GM19395 (cell line): Measurements from ENCODE around the gene S100A12.
"Not testable (repeated sequence)": the region's sequence is repeated elsewhere in the genome, so short reads cannot be mapped to it uniquely, and the experiment has no call there.

Experiments
- ATAC-seq: cut with Tn5 transposase; IDR thresholded peaks from one replicate; pipeline ENCODE4 v1.9.1; 2021; ENCODE audit warnings: mild to moderate bottlenecking, moderate library complexity; ENCODE audit not compliant: unreplicated experiment

Gene S100A12

DNA sequence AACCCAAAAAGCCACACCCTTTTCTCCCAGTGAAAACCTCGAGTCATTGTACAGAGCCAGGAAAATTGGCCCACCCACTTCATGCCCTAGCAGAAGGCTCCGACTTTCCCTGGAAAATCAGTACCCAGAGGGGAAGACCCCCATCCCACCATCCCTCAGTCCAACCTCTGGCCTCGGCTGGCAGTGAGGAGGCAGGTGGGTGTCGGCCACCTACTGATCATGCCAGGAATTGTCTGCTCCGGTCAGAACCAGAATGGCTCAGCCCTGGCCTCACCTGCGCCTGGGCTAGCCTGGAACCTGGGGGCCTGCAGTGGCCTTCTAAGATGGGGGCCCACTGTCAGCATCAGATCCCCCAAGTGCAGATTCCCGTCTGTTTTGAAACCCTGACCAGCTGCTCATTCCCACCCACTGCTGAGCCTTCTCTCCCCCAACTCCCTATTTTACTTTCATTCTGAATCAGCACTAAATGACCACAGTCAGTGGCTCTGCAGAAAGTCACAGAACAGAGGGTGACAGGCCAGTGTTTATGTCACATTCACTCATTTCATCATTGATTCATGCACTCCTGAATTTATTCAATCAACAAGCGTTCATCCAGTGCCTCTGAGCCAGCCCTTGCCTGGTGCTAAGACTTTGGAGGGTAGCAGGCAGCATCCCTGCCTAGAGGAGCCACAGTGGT, 20.8 kb downstream of the S100A12 start:
- ATAC-seq = no peak

DNA sequence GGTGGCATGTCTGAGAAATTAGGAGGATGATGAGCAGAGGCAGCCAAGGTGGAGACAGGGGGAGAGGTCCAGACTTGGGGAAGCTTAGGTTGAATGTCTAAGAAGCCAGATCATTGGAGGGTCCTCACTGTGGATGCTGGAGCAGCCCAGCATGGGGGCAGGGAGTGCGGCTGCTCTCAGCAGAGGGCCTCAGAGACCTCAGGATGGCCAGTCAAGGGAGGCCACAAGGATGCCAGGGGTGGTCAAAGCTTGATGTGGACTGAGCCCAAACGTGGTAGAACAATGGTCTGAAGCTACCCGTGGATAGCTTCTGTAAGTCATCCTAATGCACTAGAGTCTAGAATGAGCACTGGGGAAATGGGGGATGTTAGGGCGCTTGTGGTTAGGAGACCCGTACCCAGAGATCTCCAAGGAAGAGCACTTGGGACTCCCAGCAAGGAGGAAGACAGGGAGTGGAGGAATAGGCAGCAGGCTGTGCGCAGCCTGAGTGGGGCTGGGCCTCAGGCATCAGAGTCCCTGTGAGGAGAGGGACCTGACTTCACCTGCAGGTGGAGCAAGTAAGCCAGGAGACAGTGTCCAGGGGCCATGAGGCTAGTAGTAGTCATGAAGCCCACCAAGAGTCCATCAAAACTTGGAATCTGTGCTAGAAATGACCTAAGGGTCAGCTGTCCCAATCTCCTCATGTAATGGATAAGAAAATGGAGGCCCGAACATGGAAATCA, 22.0 kb downstream of the S100A12 start:
- ATAC-seq = no peak

DNA sequence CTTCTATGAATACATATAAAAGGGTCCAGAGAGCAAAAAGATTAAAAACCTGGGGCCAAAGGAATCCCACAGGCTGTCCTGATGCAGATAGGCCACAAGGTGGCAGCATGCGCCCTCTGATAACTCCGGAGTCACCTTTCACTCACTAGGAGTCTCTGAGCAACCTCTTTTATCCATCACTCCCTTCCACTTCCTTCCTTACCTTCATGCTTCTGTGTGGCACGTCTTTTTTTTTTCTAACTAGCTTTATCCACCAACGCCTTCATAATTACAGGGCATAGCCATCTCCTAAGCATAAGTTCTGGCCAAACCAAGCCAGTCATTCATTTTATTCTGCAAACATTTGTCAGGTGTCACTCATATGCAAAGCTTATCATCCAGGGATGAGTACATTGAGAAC, 22.9 kb downstream of the S100A12 start:
- no peak for ATAC-seq

DNA sequence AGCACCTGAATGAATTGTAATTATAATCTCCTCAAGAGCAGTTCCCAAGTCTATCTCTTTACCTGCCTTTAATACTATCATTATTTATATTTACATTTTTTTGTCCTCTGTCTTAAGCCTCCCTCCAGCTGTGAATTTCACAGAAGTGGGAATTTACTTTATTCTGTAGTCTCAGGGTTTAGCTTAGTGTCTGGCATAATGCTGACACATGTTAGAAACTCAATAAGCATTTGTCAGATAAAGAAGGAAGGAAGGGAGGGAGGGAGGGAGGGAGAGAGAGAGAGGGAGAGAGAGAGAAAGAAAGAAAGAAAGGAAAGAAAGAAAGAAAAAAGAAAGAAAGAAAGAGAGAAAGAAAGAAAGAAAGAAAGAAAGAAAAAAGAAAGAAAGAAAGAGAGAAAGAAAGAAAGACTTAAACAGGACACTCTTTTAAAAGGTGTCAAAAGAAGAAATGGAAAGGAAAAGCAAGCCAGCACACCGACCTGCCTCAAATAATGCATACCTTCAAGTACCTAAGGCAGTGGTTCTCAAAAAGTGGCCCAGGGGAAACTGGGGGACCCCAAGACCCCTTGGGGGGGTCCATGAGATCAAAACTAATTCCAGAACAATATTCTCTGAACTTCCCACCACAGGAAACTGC, 25.0 kb downstream of the S100A12 start:
- no peak for ATAC-seq

DNA sequence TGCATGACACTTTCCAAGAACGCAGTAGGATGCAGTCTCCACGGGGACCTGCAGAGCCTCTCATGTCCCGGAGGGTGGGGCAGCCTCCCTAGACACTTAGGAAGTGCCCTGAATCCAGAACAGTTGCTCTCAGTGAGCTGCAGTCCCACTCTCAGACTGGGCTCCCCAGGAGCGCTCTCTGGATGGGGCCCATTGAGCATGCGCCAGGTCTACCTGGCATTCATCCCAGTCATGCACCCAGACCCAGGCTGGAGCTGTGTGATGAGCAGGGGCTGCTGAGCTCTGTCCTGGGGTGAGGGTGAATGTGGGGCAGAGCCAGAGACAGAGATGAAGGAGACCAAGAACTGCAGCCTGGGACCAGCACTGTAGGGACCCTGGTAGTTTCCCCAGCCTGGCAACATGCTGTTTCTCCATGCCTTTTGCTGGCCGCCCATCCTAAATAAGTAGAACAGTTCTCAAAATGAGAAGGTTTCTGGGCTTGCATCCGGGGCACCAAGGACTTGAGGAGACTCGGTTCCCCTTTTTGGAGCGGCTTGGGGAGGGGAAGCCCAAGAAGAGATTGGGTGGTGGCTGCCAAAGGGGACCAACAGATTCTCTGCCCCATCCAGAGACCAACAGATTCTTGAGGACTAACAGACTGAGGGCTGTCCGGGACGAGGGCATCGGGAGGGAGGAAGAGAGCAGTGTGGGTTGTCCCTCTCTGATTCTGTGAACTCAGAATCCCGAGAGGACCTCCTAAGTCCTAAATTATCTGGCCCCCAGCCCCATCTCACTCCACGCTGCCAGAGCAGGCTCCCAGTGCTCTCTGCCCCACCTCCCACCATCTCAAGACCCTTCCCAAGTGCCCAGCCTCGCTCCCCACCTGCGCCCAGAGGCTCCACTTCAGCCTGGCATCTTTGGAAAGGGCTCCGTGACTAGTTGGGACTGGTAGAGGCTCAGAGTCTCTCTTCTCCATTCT, 25.8 kb downstream of the S100A12 start:
- ATAC-seq = no peak

DNA sequence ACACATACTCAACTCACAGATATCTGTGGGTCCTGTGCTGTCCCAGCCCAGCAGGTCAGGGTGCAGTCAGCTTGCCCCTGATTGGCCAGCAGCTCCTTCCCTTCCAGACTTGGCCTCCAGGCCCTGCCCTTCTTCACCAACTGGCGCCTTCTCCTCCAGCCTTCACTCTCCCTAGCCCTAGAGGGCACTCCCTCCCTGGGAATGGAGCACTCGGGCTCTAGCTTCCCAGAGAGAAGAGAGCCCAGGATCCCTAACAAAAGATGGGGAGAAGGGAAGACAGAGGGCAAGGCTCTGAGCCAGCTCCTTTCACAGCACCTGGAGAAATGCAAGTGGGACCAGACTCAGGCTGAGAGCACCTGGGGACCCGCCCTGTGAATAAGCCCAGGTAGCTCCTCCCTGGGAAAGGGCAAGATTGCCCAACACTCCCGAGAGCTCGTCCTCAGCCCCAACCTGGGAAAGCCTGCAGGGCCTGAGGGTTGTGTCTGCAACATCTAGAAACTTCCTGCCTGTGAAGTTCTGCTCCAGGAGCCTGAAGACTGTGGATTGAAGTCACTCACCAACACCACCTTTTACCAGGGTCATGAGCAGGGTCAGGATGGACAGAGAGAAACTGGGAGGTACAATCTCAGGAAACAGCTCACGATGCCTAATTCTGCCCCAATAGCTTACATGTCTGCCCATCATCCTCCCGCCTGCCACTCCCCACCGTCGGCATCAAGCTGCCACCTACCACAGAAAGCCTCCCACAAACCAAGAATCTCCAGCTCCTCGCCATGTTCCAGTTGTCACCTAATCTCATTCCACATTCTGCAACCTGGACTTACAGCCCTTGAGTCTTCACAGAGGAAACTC, 26.7 kb downstream of the S100A12 start, which contains the start of gene PGLYRP4:
Gene PGLYRP4 (minus strand): TSS at position 331 of the 852 bp plus-strand sequence. CDS start 909 bp downstream, outside the sequence.
- no peak for ATAC-seq

DNA sequence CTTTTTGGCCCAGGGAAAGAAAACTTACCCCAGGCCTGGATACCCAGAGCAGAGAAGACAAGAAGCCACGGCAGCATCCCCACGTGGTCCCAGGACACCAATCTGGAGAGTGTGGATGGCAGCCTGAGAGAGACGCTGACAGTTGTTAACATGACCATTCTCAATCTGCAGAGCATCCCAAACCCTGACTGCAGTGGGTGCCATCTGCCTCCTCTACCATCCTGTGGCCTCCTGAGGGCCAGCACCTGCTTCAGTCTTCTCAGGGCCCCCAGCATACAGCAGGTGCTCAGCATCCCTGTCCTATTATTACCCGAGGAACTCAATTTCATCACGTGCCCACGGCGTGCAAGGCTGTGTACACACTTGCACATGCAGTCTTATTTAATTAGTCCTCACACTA, 27.6 kb downstream of the S100A12 start:
- ATAC-seq = no peak

DNA sequence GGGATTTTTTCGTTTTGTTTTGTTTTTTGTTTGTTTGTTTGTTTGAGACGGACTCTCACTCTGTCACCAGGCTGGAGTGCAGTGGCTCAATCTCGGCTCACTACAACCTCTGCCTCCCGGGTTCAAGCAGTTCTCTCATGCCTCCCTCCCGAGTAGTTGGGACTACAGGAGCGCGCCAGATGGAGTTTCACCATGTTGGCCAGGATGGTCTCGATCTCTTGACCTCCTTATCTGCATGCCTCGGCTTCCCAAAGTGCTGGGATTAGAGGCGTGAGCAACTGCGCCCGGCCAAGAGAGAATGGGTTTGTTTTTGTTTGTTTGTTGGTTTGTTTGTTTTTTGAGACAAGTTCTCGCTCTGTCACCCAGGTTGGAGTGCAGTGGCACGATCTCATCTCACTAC, 28.4 kb downstream of the S100A12 start:
- not testable (repeated sequence) for ATAC-seq

DNA sequence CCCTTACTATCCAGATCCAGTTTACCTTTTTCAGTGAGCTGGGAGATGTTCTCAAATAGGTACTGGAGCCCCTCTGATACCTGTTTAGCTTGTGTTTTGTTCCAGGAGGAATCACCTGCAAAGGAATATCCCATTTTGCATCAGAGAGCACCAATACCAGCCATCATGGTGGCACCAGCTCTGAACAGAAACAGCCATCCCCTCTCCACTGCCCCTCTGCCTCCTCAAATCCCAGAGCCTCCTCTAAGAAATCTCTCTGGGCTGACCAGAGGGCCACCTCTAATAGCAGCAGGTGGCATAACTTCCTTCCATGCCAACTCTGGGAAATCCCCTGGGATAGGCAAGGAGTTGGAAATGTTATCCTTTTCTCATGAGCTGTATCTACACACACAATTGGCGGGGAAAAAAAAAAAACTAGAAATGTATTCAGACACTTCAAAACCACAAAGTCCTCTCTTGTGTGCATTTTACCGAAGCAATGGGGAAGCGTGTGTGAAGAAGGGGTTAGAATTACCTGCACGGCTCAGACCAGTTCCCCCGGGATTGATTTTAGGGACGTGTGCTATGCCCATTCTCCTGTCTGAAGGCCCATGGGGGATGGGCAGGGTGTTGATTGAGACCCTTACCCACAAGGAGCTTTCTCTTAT, 29.2 kb downstream of the S100A12 start:
- no peak for ATAC-seq

DNA sequence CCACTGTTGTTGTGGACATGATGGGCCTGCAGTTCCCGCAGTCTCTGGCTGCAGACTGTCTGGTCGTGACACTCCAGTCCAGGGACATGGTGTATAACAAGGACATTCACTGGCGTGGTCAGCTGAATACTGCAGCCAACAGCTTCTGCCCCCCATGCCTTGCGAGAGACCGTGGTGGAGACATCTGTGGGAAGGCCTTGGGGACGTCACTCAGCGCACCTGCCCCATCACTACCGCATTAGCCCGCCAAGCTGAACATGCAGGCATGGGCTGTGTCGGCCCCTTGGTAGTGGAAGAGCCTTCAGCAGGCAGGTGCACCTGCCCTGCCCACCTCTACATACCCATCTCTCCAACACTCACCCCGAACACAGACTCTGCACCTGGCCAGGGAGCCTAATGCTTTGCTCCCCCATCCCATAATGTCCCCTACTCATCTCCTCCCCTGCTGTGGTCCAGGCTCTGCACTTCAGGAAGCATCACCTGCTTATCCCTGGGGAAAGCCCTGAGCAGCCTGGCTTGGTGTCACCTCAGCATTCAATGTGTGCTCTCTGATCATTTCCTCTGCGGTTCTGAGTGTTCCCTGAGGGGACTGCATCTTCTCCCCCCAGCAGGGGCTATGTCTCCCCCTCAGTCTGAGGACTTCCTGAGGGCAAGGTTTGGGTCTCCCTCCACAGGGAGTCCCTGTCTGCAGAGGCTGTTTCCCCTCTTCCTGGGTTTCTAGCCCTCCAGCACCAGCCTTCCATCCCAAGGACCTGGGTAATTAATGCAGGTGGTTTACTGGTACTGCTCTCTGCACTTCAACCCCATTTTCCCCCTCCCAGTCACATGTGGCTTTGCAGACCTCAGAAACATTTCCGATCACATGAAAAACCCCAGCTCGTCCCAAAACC, 30.0 kb downstream of the S100A12 start:
- no peak for ATAC-seq

DNA sequence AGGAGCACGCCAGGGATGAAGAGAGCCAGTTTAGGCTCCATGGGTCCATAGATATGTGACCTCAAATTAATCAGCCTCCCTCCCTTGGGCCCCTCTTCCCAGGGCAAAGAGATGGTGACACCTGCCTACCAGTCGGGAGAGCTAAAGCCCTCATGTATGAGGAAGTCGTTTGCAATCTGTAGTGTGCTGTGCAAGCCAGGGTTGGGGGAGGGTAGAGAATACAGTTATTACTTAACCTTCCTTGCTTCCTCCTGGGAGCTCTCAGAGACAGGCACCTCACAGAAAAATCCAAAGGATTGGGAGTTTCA, 30.7 kb downstream of the S100A12 start:
- no peak for ATAC-seq

DNA sequence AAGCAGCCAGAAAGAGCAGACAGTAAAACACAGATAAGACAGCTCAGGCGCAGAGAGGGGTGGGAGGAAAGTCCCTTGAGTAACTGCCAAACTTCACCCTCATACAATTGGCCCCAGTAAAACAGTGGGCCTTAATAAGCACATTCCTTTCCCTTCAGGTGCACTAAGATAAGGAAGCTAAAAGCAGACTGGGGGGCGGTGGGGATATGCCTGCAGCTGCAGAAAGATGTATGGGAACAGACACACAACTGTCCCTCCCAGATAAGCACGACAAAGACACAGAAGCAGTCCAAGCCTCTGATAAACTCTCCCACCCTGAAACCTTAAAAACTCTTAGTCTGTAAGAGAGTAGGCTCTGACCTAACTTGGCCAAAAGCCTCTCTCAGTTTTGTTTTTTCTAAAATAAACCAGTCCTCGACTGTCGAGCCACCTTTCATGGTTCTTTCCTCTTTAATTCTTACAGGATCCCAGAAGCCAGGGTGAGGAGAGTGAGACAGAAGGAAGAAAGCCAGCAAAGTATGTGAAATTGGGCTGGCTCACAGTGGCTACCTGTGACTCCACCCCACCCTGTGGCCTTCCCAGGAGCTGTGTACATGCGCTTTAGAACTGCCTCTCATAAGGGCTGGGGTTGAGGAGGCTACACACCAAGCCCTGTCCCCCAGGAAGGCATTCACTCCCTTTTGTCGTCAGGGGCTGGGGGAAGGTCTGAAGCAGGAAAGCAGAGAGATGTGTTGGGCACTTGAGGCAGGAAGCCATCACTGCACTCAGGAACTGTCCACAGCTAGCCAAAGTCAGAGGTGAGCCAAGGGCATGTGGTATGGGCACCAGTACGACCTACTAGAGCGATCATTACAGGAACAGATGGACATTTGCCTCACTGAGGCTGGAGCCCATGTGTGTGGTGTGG, 31.4 kb downstream of the S100A12 start:
- ATAC-seq = no peak

DNA sequence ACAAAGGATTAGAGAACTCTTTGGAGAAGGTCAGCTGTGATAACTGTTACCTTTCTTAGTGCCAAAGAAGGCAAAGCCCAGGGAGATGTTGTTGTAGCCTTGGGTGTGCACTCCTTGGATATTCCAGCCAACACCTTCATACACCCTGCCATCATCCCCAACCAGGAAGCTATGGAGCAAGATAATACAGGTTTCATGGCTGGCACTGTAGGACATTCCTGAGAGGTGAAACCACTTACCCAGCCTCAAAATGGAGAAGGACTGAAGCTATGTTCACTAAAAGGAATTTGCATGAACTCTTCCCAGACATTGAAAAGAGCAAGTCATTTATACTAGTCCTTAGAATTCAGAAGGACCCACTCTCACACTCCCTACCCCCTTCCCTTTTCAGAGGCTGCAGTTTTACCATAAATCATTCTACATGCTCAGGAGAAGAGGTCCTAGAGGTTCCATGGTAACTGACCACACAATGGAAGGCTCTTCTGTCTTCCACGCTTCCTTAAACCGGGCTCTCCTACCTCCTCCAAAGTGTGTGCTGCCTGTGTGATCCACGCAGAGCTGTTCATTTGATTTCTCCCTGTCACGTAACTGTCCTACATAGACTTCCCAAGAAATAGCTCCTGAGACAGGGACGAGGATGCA, 32.3 kb downstream of the S100A12 start:
- no peak for ATAC-seq

DNA sequence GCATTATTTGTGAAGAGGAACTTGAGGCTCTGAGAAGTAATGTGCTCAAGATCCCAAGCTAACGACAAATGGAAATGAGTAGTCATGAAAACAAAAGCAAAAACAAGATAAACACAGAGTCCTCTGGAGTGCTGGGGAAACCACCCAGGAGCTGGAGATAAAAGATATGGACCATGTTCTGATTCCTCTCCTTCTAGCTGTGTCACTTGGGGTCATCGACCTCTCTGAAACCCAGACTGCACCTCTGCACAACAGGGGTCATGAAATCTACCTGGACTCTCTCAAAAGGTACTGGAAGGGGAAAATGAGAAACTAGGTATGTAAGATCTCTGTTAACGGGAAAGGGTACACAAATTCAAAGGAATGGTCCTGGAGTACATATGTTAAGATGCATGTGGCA, 33.2 kb downstream of the S100A12 start:
- ATAC-seq = no peak

DNA sequence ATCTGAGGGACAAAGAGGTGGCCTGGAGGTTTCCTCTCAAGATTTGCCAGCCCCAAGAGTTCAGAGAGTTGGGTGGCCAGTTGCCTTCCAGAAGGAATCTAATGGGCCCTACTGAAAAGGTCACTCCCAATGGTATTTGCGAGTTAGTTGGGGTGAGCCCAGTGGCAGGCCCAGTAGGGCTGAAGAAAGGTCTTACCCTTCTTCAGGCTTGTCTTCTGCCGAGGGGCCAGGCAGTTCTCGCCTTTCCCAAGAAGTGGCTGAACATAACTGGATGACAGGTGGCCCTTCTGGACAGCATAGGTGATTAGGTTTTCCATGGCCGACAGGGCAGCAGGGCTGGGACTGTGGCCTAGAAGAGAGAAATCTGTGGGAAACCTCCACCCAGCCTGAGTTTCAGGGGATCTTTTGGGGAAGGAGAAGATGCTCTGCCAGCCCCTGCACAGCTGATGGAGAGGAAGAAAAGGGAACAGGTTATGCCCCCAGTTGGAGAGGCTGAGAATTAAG, 33.9 kb downstream of the S100A12 start:
- ATAC-seq = no peak

DNA sequence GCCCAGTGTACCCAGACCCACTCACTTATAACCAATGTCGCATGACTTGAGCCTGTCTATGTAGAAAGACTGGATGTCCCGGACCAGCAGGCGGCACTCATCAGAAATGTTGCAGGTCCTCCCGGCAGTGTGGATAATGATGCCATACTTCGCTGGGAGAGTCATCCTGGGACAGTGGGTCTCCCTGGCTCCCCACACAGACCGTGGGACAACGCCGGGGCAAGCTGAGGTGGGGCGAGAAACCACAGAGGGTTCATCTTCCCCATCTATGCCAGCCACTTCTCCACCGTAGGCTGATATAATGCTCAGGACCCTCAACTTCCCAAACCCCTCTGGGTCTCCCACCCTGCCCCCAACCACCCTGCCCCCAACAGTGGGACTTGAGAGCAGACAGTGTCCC, 35.1 kb downstream of the S100A12 start:
- no peak for ATAC-seq

DNA sequence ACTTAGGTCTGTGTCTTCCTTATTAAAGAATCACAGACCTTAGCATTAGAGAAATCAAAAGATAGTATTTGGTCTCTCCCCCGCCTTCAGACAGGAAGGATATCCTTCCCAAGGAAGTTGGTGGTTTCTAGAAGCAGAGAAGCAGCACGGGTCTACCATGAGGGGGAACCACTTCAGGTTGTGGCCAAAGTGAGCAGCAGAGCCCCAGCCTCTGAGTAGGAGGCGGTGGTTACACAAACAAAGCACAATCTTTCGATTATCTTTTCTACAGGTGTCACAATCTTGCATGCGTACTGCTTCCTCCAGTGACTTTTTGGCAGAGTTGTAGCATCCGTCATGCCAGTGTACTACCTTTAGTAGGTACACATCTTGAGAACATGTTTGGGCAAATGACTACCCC, 35.6 kb downstream of the S100A12 start:
- ATAC-seq = no peak
